MG63 (cell line): ENCODE data around the gene IFRD2. TPM values are rescaled to one million over a fixed set of nuclear protein-coding genes. Genes with fewer than 3 reads are reported as not detected.
"Not testable (repeated sequence)": the region's sequence is repeated elsewhere in the genome, so short reads cannot be mapped to it uniquely, and the experiment has no call there.

Experiments used
- DNase-seq: peaks from one replicate; pipeline ENCODE4 v3.0.0-alpha.2; 2020
- H3K27me3 ChIP-seq: fragments of 250-450 bp; sonication (Bioruptor Pico); 2 replicates; pipeline ENCODE4 v1.5.1; 2020; ENCODE audit warnings: mild to moderate bottlenecking, moderate library complexity
- H3K36me3 ChIP-seq: fragments of 250-450 bp; sonication (Bioruptor Pico); 2 replicates; pipeline ENCODE4 v1.5.1; 2020; ENCODE audit warnings: mild to moderate bottlenecking, moderate library complexity
- H3K4me3 ChIP-seq: fragments of 250-450 bp; sonication (Bioruptor Pico); 2 replicates; pipeline ENCODE4 v1.5.1; 2020; ENCODE audit warnings: mild to moderate bottlenecking, moderate library complexity
- H3K9me3 ChIP-seq: fragments of 250-450 bp; sonication (Bioruptor Pico); 2 replicates; pipeline ENCODE4 v1.5.1; 2020; ENCODE audit warnings: mild to moderate bottlenecking, moderate library complexity
- total RNA-seq: library from RNA; depleted of rRNA; stranded (reverse); fragments of >200 nt; shearing (Covaris generic); gene quantifications from 2 replicates; pipeline ENCODE4 v1.2.3, GENCODE V29; 2014; ENCODE audit warnings: low replicate concordance

IFRD2 gene
- total RNA-seq, 1 experiment from 2014 or later: 101 TPM

DNA sequence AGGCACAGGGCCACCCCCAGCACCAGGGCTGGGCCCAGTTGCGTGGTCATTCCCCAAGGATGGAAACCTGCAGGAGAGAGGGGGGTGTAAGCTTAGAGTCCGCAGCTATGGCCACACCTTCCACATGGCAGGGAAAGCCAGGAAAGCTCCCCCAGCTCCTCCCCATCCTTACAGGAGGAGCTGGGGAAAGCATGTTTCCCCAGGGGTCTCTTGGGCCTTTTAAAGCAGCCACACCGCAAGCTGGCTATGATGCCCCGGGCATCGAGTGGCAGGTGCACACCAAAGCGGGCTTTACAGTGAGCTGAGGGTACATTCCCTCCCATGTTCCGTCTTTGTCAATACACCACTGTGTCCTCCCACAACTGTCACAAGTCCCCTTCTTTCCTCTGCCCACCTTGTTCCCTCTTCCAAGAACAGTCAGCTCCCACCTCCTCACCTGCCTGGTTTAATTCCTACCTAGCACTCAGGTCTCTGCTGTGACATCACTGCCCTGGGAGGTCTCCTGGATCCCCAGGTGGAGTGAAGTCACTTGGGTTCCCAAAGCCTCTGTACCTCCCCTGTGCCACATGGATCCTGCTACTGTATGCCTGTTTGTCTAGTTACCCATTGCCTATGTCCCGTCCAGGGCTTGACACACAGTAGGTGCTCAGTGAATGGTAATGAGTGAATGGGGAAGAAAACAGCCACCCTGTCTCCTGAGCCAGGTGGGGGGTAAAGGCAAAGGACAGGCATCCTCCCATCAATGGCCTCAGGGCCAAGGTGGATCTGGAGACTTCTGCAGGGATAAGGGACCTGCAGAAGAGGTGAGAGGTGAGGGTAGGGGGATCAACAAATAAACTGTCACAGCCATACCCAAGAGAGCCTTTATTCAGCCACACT is 3.6 kb upstream of the IFRD2 start:
- H3K4me3 ChIP-seq: no peak overlapping the region
- no peaks in the 10 kb centered on the region for H3K27me3 ChIP-seq

GRCh38 chr3:50294492-50295403 is 2.5 kb upstream of the IFRD2 start:
- peaks cover 8% of the 10 kb centered on the region for H3K36me3 ChIP-seq
- no peaks in the 10 kb centered on the region for H3K9me3 ChIP-seq
- no peak for DNase-seq
- H3K27me3 ChIP-seq: no peaks in the 10 kb centered on the region
- no peak overlapping the region for H3K4me3 ChIP-seq

More for the DNA sequence above, 3.6 kb upstream of the IFRD2 start:
- H3K9me3 ChIP-seq: no peaks in the 10 kb centered on the region
- DNase-seq: no peak
- H3K36me3 ChIP-seq: no peaks in the 10 kb centered on the region

GRCh38 chr3:50294089-50294488 is 1.9 kb upstream of the IFRD2 start:
- H3K27me3 ChIP-seq: no peaks in the 10 kb centered on the region
- no peak for DNase-seq
- H3K9me3 ChIP-seq: no peaks in the 10 kb centered on the region
- no peak overlapping the region for H3K4me3 ChIP-seq
- peaks cover 10% of the 10 kb centered on the region for H3K36me3 ChIP-seq

DNA sequence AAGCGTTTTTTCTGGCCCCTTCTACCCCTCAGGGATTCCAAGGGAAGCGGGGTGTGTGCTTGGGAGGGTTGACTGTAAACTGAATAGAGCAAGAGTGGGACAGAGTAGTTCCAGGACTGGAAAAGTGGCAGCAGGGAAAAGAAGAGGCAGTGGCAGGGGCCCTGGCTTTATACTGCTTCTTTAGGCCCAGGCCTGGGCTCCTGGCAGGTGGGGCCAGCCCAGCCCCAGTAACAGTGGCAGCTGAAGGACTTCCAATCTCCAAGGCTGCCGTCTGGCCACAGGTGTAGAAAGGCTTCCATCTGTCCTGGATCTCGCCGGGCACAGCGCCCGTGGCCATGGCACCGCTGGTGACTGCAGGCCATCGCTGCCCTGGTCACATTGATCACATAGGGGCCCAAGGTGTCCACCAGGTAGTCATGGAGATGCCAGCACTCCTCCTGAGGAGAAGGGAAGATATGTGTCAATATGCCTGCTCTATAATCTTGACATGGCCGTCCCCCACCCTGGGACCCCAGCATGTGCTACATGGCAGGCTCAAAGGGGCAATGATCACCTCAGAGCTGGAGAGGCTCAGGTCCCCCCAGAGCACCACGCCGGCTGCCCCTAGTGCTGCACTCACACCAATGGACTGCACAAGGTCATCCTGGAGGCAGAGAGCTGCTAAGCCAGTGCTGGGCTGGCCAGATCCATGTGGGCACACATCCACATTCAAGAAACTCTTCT is 1.0 kb upstream of the IFRD2 start:
- Histone ChIP-seq H3K4me3 (peak overlapping the region; percentile 87), H3K9me3 (no peaks in the 10 kb centered on the region), H3K36me3 (peaks cover 14% of the 10 kb centered on the region), H3K27me3 (no peaks in the 10 kb centered on the region)
- no peak for DNase-seq

- DNase-seq: no peak
- H3K27me3 ChIP-seq: no peaks in the 10 kb centered on the region
- H3K9me3 ChIP-seq: no peaks in the 10 kb centered on the region
- no peak overlapping the region for H3K4me3 ChIP-seq
- peaks cover 14% of the 10 kb centered on the region for H3K36me3 ChIP-seq
Measured at GRCh38 chr3:50290161-50290641, 2.0 kb downstream of the IFRD2 start.

DNA sequence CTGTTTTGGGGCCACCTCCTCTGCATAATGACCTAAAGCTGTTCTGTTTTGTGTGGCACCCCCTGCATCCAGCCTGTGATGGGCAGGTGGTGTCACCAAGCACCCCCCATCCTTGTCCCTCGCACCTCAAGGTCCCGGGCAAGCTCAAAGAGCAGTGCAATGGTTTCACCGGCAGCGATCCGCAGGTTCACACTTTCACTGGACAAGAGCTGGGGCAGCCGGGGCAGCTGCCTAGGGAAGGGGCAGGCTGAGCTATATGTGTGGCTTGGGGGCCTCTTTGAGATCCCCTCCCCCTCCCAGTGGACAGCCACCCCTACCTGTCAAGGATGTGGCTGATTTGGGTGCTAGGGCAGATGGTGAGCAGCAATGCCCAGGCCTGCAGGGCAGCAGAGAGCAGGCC is 3.1 kb downstream of the IFRD2 start:
- H3K27me3 ChIP-seq: no peaks in the 10 kb centered on the region
- no peak for DNase-seq
- no peaks in the 10 kb centered on the region for H3K9me3 ChIP-seq
- H3K36me3 ChIP-seq: peaks cover 14% of the 10 kb centered on the region
- H3K4me3 ChIP-seq: no peak overlapping the region

- H3K36me3 ChIP-seq: peaks cover 14% of the 10 kb centered on the region
- H3K27me3 ChIP-seq: no peaks in the 10 kb centered on the region
- no peak for DNase-seq
- no peak overlapping the region for H3K4me3 ChIP-seq
- no peaks in the 10 kb centered on the region for H3K9me3 ChIP-seq
Measured at GRCh38 chr3:50288387-50289007, 3.7 kb downstream of the IFRD2 start.

GRCh38 chr3:50287262-50287661 is 5.0 kb downstream of the IFRD2 start:
- H3K36me3 ChIP-seq: peaks cover 14% of the 10 kb centered on the region
- H3K27me3 ChIP-seq: no peaks in the 10 kb centered on the region
- H3K9me3 ChIP-seq: no peaks in the 10 kb centered on the region
- no peak for DNase-seq
- H3K4me3 ChIP-seq: no peak overlapping the region

- Histone ChIP-seq H3K4me3 (no peak overlapping the region), H3K9me3 (no peaks in the 10 kb centered on the region), H3K36me3 (peaks cover 14% of the 10 kb centered on the region), H3K27me3 (no peaks in the 10 kb centered on the region)
- DNase-seq: no peak
Measured at GRCh38 chr3:50286322-50287227, 5.7 kb downstream of the IFRD2 start.

GRCh38 chr3:50284121-50284520 is 8.1 kb downstream of the IFRD2 start:
- H3K9me3 ChIP-seq, H3K4me3 ChIP-seq, DNase-seq, H3K36me3 ChIP-seq, H3K27me3 ChIP-seq: not testable (repeated sequence)

DNA sequence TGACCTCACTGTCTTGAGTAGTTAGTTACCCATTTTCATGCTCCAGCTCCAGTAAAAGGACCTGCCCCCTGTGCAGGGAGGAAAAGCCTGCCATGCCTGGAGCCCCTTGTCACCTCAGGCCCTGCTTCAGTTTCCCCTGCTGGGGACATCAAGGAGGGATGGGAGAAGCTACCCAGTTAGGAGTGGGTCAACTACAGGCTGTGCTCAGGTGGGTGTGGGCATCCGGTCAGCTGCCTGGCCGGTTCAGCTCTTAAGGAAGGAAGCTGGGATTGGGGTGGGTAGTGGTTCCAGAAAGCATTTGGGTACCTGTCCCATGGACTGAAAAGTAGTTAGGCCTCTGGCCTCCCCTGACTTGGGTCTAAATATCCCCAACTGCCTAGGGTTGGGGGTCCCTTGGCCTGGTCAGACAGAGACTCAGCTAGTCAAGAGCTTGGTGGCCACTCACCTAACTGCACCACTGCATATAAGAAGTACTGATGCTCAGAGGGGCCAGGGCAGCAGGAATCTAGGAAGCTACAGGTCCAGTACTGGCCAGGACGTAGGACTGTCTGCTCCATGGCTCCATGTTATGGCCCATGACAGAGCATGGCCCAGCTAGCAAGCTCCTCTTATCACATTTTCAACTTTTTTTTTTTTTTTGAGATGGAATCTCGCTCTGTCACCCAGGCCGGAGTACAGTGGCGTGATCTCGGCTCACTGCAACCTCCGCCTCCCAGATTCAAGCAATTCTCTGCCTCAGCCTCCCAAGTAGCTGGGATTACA is 12.8 kb downstream of the IFRD2 start:
- Histone ChIP-seq H3K9me3 (no peaks in the 10 kb centered on the region), H3K36me3 (no peaks in the 10 kb centered on the region), H3K4me3 (no peak overlapping the region), H3K27me3 (no peaks in the 10 kb centered on the region)
- no peak for DNase-seq

DNA sequence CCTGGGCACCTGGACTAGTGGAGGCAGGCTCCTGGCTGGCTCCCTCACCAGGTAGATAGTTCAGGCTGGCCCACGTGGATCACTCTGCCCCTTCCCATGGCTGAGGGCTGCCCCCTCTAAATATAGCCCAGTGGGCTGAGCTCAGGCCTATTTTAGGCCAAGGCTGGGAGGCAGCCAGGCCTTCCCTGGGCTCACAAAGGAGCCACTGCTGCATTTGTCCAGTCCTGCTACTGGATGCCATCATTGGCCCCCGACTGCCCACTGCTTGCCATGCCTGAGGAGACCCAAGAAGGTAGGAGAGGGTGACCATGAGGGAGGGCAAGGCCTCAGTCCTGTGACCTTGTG is 13.4 kb downstream of the IFRD2 start, which contains the start of gene LSMEM2:
TSS of gene LSMEM2 (plus strand) at position 208 of the 345 bp plus-strand sequence. CDS start at position 235, 27 bp downstream.
- H3K36me3 ChIP-seq: no peaks in the 10 kb centered on the region
- no peak for DNase-seq
- no peak within 1 kb of the TSS for H3K4me3 ChIP-seq
- H3K9me3 ChIP-seq: no peaks in the 10 kb centered on the region
- H3K27me3 ChIP-seq: no peaks in the 10 kb centered on the region

DNA sequence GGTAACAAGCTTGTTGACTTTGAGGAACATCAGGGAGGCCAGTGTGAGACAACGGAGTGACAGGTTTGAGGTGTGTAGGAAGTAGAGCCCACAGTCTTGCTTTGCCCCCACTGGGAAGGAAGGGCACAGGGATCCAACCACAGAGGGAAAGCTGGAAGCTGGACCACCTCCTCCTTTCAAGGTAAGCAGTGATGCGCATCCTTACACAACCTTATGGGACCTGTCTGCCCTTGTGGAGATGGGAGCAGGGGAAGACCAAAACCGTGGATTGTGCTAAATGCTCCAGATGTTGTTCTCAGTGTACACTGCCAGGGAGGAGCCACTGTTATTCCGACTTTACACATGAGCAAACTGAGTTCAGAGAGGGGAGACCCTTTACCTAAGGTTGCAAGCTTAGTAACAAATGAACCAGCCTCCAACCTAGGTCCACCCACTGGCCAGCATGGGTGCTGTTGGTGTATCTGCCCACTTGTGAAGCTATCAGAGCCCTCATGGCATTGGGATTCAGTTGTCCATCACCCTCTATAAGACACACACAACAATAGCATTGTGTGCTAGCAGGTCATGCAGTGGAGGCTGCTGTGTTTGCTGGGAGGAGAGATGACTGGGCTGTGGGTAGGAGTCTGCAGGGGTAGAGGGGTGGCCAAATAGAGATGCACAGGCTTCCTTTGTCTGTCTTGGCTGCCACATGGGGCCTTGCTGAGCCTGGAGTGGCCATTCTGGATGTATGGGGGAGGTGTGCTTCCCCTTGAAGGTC is 13.9 kb downstream of the IFRD2 start:
- no peaks in the 10 kb centered on the region for H3K36me3 ChIP-seq
- DNase-seq: no peak
- H3K9me3 ChIP-seq: no peaks in the 10 kb centered on the region
- no peaks in the 10 kb centered on the region for H3K27me3 ChIP-seq
- H3K4me3 ChIP-seq: no peak overlapping the region

GRCh38 chr3:50276762-50277101 is 15.5 kb downstream of the IFRD2 start:
- H3K27me3 ChIP-seq: no peaks in the 10 kb centered on the region
- DNase-seq: no peak
- H3K36me3 ChIP-seq: no peaks in the 10 kb centered on the region
- no peak overlapping the region for H3K4me3 ChIP-seq
- H3K9me3 ChIP-seq: no peaks in the 10 kb centered on the region
